CD4-positive, alpha-beta T cell treated with Interferon gamma for 1 hour (primary cell): ENCODE results near the gene TRIO.

Source experiments
- DNase-seq: peaks from one replicate; pipeline ENCODE4 v3.0.0-alpha.2; 2020

TRIO gene

GRCh38 chr5:14171046-14171445, 27.9 kb downstream of the TRIO start:
- no peak for DNase-seq

- DNase-seq = no peak
Observed at GRCh38 chr5:14171621-14172020, 28.5 kb downstream of the TRIO start.

- DNase-seq = no peak
Observed at GRCh38 chr5:14172149-14172795, 29.1 kb downstream of the TRIO start.

- no peak for DNase-seq
Observed at GRCh38 chr5:14173377-14174229, 30.5 kb downstream of the TRIO start.

GRCh38 chr5:14174230-14174636, 31.1 kb downstream of the TRIO start:
- DNase-seq = peak; percentile 13

- DNase-seq = no peak
Observed at GRCh38 chr5:14175381-14175780, 32.2 kb downstream of the TRIO start.

- no peak for DNase-seq
Observed at GRCh38 chr5:14176888-14177287, 33.7 kb downstream of the TRIO start.

GRCh38 chr5:14177634-14178033, 34.5 kb downstream of the TRIO start:
- no peak for DNase-seq

GRCh38 chr5:14178091-14178490, 34.9 kb downstream of the TRIO start:
- no peak for DNase-seq

- DNase-seq = no peak
Observed at GRCh38 chr5:14178671-14179211, 35.6 kb downstream of the TRIO start.

- DNase-seq = no peak
Observed at GRCh38 chr5:14179446-14179845, 36.3 kb downstream of the TRIO start.

GRCh38 chr5:14180437-14180836, 37.3 kb downstream of the TRIO start:
- DNase-seq = no peak

- no peak for DNase-seq
Observed at GRCh38 chr5:14181299-14181968, 38.3 kb downstream of the TRIO start.

GRCh38 chr5:14182761-14183160, 39.6 kb downstream of the TRIO start:
- DNase-seq = no peak

- DNase-seq = no peak
Observed at GRCh38 chr5:14183187-14183939, 40.2 kb downstream of the TRIO start.

- no peak for DNase-seq
Observed at GRCh38 chr5:14184082-14184481, 40.9 kb downstream of the TRIO start.

GRCh38 chr5:14184725-14185124, 41.6 kb downstream of the TRIO start:
- no peak for DNase-seq

GRCh38 chr5:14185326-14186058, 42.4 kb downstream of the TRIO start:
- no peak for DNase-seq

GRCh38 chr5:14186059-14186830, 43.1 kb downstream of the TRIO start:
- no peak for DNase-seq

- DNase-seq = no peak
Observed at GRCh38 chr5:14187157-14187556, 44.0 kb downstream of the TRIO start.

- no peak for DNase-seq
Observed at GRCh38 chr5:14187660-14188059, 44.5 kb downstream of the TRIO start.
